ENCODE measurements around the gene IQCK. TPM values are rescaled to one million over a fixed set of nuclear protein-coding genes. Genes with fewer than 3 reads are reported as not detected.
A peak's percentile ranks its signal among the peaks of the same experiment; 100 is the strongest.

Gene IQCK
- total RNA-seq, 4 donors from 2014 or later: 9.0 to 16.3 (median 14.5) TPM

- Histone ChIP-seq H3K9me3 (no peaks in the 10 kb centered on the region), H3K27me3 (no peaks in the 10 kb centered on the region), H3K4me3 (no peak overlapping the region), H3K4me1 (peaks cover 0 to 13% (median 0%) of the 10 kb centered on the region in 3 donors), H3K27ac (no peak overlapping the region), H3K36me3 (peaks cover 0 to 2% of the 10 kb centered on the region in 2 donors)
- 43 to 50% methylated on average over 7 of the region's 9 CpGs for WGBS, 2 donors (ENCODE audit: low coverage in 1 of 2)
- no peak for ATAC-seq
- TF ChIP-seq, protein P1, sequence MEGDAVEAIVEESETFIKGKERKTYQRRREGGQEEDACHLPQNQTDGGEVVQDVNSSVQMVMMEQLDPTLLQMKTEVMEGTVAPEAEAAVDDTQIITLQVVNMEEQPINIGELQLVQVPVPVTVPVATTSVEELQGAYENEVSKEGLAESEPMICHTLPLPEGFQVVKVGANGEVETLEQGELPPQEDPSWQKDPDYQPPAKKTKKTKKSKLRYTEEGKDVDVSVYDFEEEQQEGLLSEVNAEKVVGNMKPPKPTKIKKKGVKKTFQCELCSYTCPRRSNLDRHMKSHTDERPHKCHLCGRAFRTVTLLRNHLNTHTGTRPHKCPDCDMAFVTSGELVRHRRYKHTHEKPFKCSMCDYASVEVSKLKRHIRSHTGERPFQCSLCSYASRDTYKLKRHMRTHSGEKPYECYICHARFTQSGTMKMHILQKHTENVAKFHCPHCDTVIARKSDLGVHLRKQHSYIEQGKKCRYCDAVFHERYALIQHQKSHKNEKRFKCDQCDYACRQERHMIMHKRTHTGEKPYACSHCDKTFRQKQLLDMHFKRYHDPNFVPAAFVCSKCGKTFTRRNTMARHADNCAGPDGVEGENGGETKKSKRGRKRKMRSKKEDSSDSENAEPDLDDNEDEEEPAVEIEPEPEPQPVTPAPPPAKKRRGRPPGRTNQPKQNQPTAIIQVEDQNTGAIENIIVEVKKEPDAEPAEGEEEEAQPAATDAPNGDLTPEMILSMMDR (IDR thresholded peaks at IDR 0.05): no peak
- peak; percentile 36 for TF ChIP-seq POLR2AphosphoS5 (IDR thresholded peaks at IDR 0.05)
Measured at GRCh38 chr16:19745286-19746010, 27.4 kb downstream of the IQCK start.

- Histone ChIP-seq H3K4me1 (peaks cover 0 to 13% (median 0%) of the 10 kb centered on the region in 3 donors), H3K27ac (peak overlapping the region in 1 of 4 donors; percentile 4), H3K9me3 (no peaks in the 10 kb centered on the region), H3K36me3 (no peaks in the 10 kb centered on the region), H3K4me3 (no peak overlapping the region), H3K27me3 (no peaks in the 10 kb centered on the region)
- TF ChIP-seq, protein P1 (IDR thresholded peaks at IDR 0.05): no peak
- TF ChIP-seq POLR2AphosphoS5 (IDR thresholded peaks at IDR 0.05) (no peak), POLR2A (IDR thresholded peaks at IDR 0.05) (no peak), EP300 (IDR thresholded peaks at IDR 0.05) (no peak)
- 73 to 88% methylated on average over 4 of the region's 4 CpGs for WGBS, 2 donors (ENCODE audit: low coverage in 1 of 2)
- no peak for ATAC-seq
Measured at GRCh38 chr16:19746561-19746960, 28.5 kb downstream of the IQCK start.

DNA sequence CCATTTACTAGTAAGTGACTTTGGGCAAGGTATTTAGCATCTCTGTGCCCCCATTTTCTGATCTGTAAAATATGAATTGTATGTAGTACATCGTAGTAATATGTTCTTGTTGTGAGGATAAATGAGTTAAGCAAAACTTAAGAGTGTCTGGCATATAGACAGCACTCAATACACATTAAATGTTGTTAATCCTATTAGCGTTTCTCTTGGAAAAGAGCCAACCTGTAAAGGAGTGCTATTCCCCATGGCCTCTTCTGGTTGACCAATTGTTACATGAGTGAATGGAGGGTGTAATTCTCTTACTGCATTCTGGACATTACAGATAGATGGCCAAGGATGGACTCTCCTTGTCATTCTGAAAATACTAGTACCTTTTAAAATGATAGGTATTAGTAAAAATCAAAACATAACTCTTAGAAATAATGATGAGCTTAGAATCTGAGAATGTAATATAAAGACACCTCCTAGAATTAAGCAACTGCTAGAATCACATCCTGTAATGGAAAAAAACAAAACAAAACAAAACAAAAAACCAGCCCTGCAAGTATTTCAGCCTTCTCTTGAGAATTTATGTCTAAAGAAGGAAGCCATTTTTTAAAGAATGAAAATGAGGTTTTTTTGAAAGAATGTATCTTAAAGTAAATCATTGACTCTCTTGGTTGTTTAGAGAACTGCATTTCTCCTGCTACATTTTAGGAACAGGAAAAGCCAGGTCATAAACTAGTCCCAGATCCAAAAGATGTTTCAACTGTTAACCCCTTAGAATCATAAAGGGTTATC, 30.5 kb downstream of the IQCK start:
- 36 to 50% methylated on average over 2 of the region's 2 CpGs for WGBS, 2 donors (ENCODE audit: low coverage in 1 of 2)

DNA sequence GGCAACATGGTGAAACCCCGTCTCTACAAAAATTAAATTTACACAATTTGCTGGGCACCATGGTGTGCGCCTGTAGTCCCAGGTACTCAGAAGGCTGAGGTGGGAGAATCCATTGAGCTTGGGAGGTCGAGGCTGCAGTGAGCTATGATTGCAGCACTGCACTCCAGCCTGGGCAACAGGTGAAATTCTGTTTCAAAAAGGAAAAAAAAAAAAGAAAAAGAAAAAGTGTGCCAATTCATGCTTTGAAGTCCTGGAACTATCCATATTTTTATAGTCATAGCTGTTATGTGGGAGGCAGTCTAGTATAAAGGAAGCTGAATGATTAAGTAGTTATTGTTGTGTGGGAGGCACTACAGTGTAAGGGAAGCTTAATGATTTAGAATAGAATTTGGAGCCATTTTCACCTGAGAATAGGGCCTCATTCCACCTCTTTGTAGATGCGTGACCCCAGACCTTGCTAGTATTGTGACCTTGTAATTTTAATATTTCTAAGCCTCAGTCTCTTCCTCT, 31.6 kb downstream of the IQCK start:
- H3K27me3 ChIP-seq: no peaks in the 10 kb centered on the region
- H3K27ac ChIP-seq: no peak overlapping the region
- no peak overlapping the region for H3K4me3 ChIP-seq
- no peaks in the 10 kb centered on the region for H3K9me3 ChIP-seq
- no peaks in the 10 kb centered on the region for H3K36me3 ChIP-seq
- TF ChIP-seq EP300 (IDR thresholded peaks at IDR 0.05) (no peak), POLR2AphosphoS5 (IDR thresholded peaks at IDR 0.05) (no peak), POLR2A (IDR thresholded peaks at IDR 0.05) (no peak)
- TF ChIP-seq, protein P1 (IDR thresholded peaks at IDR 0.05): no peak
- H3K4me1 ChIP-seq: peaks cover 0 to 21% (median 0%) of the 10 kb centered on the region in 3 donors
- ATAC-seq: no peak
- 90 to 95% methylated on average over 1 to 3 of the region's 4 CpGs for WGBS, 2 donors (ENCODE audit: low coverage in 1 of 2)

More for the DNA sequence above, 30.5 kb downstream of the IQCK start:
- no peak overlapping the region for H3K4me3 ChIP-seq
- H3K9me3 ChIP-seq: no peaks in the 10 kb centered on the region
- H3K36me3 ChIP-seq: no peaks in the 10 kb centered on the region
- TF ChIP-seq POLR2A (IDR thresholded peaks at IDR 0.05) (no peak), POLR2AphosphoS5 (IDR thresholded peaks at IDR 0.05) (no peak), EP300 (IDR thresholded peaks at IDR 0.05) (no peak)
- TF ChIP-seq, protein P1 (IDR thresholded peaks at IDR 0.05): no peak
- no peak for ATAC-seq
- no peak overlapping the region for H3K27ac ChIP-seq
- peaks cover 0 to 21% (median 0%) of the 10 kb centered on the region in 3 donors for H3K4me1 ChIP-seq
- no peaks in the 10 kb centered on the region for H3K27me3 ChIP-seq
